PC-3 (cell line): ENCODE results near the gene TP53I13. TPM values are rescaled to one million over a fixed set of nuclear protein-coding genes. Genes with fewer than 3 reads are reported as not detected.

ENCODE experiments used
- ATAC-seq: fragments of 200-7000 bp; cut with Tn5 transposase; 2 replicates; pipeline ENCODE4 v1.9.1; 2020; ENCODE audit warnings: mild to moderate bottlenecking, moderate library complexity
- Bru-seq: library from RNA; stranded (reverse); fragments of 400-500 nt; gene quantifications from one replicate; lab custom pipeline; 2021; lab: Mats Ljungman, UMichigan
- BruChase-seq, 2 experiments: library from RNA; stranded (reverse); fragments of 400-500 nt; gene quantifications; one replicate each; lab custom pipeline; 2021; lab: Mats Ljungman, UMichigan
- BruUV-seq: library from RNA; stranded (reverse); fragments of 400-500 nt; replicated peaks from 2 replicates; lab custom pipeline; 2021; lab: Mats Ljungman, UMichigan
- CTCF ChIA-PET: fragments of 300-600 bp; sonication (Branson Sonifier 250); formaldehyde crosslinking; loops from one replicate; lab custom pipeline; 2022; ENCODE audit warnings: antibody characterized with exemption; lab: Charles Lee
- POLR2A ChIA-PET: fragments of 300-600 bp; sonication (Branson Sonifier 250); formaldehyde crosslinking; loops from one replicate; lab custom pipeline; 2022; ENCODE audit warnings: antibody characterized with exemption; ENCODE audit not compliant: unreplicated experiment; lab: Charles Lee
- DNase-seq: peaks from one replicate; pipeline ENCODE4 v3.0.0-alpha.2; 2015
- H2AFZ ChIP-seq: fragments of 300-600 bp; sonication (generic); 2 replicates; pipeline ENCODE4 v1.6.0; 2016; ENCODE audit warnings: antibody characterized with exemption, low read length
- H3F3A ChIP-seq: fragments of 300-600 bp; sonication (generic); one replicate; pipeline ENCODE4 v1.6.0; 2017; ENCODE audit warnings: antibody characterized with exemption, low read length, control low read depth, mild to moderate bottlenecking; ENCODE audit not compliant: unreplicated experiment
- H3K27ac ChIP-seq: fragments of 300-600 bp; sonication (generic); 2 replicates; pipeline ENCODE4 v1.5.1; 2016; ENCODE audit warnings: mild to moderate bottlenecking, low read length
- H3K27me3 ChIP-seq: fragments of 300-600 bp; sonication (generic); 2 replicates; pipeline ENCODE4 v1.6.1; 2016; ENCODE audit warnings: low read length, mixed read lengths
- H3K36me3 ChIP-seq: fragments of 300-600 bp; sonication (generic); 2 replicates; pipeline ENCODE4 v1.6.1; 2016; ENCODE audit warnings: low read depth, mixed run types, low read length, mixed read lengths
- H3K4me1 ChIP-seq: fragments of 300-600 bp; sonication (generic); 2 replicates; pipeline ENCODE4 v1.5.1; 2016; ENCODE audit warnings: low read length; ENCODE audit not compliant: insufficient read depth
- H3K4me2 ChIP-seq: fragments of 300-600 bp; sonication (generic); 2 replicates; pipeline ENCODE4 v1.6.0; 2016; ENCODE audit warnings: low read length
- H3K4me3 ChIP-seq: fragments of 300-600 bp; sonication (generic); 2 replicates; pipeline ENCODE4 v1.5.1; 2016; ENCODE audit warnings: mild to moderate bottlenecking, low read length, mixed read lengths
- H3K79me2 ChIP-seq: fragments of 300-600 bp; sonication (generic); 2 replicates; pipeline ENCODE4 v1.6.1; 2017; ENCODE audit warnings: low read length, mixed read lengths
- H3K9ac ChIP-seq: fragments of 300-600 bp; sonication (generic); 2 replicates; pipeline ENCODE4 v1.6.0; 2016; ENCODE audit warnings: mild to moderate bottlenecking, low read length
- H3K9me2 ChIP-seq: fragments of 300-600 bp; sonication (generic); replicated peaks from 2 replicates; pipeline ENCODE4 v1.6.1; 2016; ENCODE audit warnings: mixed run types, low read length, mixed read lengths
- H3K9me3 ChIP-seq: fragments of 300-600 bp; sonication (generic); 2 replicates; pipeline ENCODE4 v1.6.1; 2016; ENCODE audit warnings: low read length, mixed read lengths
- H4K20me1 ChIP-seq: fragments of 300-600 bp; sonication (generic); 2 replicates; pipeline ENCODE4 v1.6.1; 2016; ENCODE audit warnings: low read length, mixed read lengths
- EZH2 ChIP-seq: fragments of 300-600 bp; sonication (generic); IDR thresholded peaks from one replicate; pipeline ENCODE4 v1.6.1; 2017; ENCODE audit warnings: antibody characterized with exemption, mild to moderate bottlenecking, low read length; ENCODE audit not compliant: unreplicated experiment
- EZH2phosphoT487 ChIP-seq: fragments of 300-600 bp; sonication (generic); IDR thresholded peaks from 2 replicates; pipeline ENCODE4 v1.6.1; 2018; ENCODE audit warnings: mild to moderate bottlenecking, antibody characterized with exemption, low read length, borderline replicate concordance
- intact Hi-C: fragments of 100-400 bp; cut with micrococcal nuclease; formaldehyde crosslinking; loops from 2 replicates; pipeline ENCODE4 v1.9.0; 2023
- long read RNA-seq: library from polyadenylated mRNA; unstranded; transcript quantifications from one replicate; pipeline ENCODE4 v2.0.0, GENCODE V29; 2021; ENCODE audit not compliant: unreplicated experiment
- total RNA-seq: library from RNA; depleted of rRNA; stranded (reverse); fragments of >200 nt; gene quantifications from 2 replicates; pipeline ENCODE4 v1.2.3, GENCODE V29; 2014; rRNA removed
- TF ChIP-seq, protein P1 (sequence below): fragments of 300-600 bp; sonication (generic); conservative IDR thresholded peaks from 2 replicates; pipeline ENCODE4 v1.5.1; 2017; ENCODE audit warnings: antibody characterized with exemption, low read depth, mild to moderate bottlenecking, low read length

TP53I13 gene
- total RNA-seq (45.0 and 61.7 TPM in 2 replicates), Bru-seq, nascent RNA (percentile 55 among the genes with signal in this experiment), BruChase-seq, experiment 1, labeled RNA remaining after a 6-hour chase (percentile 72 among the genes with signal in this experiment), BruChase-seq, experiment 2, labeled RNA remaining after a 2-hour chase (percentile 66 among the genes with signal in this experiment)
- long read RNA-seq, transcript TP53I13-201 (7 exons, 1,530 nt): major isoform, 62 of 129 reads
- long read RNA-seq, transcript TP53I13-206 (1 exons, 2,468 nt): minor isoform, 5 of 129 reads
- long read RNA-seq, partial matches to known transcripts: 30 of 129 reads
- long read RNA-seq, other reads (novel, unspliced or antisense): 32 of 129 reads

DNA sequence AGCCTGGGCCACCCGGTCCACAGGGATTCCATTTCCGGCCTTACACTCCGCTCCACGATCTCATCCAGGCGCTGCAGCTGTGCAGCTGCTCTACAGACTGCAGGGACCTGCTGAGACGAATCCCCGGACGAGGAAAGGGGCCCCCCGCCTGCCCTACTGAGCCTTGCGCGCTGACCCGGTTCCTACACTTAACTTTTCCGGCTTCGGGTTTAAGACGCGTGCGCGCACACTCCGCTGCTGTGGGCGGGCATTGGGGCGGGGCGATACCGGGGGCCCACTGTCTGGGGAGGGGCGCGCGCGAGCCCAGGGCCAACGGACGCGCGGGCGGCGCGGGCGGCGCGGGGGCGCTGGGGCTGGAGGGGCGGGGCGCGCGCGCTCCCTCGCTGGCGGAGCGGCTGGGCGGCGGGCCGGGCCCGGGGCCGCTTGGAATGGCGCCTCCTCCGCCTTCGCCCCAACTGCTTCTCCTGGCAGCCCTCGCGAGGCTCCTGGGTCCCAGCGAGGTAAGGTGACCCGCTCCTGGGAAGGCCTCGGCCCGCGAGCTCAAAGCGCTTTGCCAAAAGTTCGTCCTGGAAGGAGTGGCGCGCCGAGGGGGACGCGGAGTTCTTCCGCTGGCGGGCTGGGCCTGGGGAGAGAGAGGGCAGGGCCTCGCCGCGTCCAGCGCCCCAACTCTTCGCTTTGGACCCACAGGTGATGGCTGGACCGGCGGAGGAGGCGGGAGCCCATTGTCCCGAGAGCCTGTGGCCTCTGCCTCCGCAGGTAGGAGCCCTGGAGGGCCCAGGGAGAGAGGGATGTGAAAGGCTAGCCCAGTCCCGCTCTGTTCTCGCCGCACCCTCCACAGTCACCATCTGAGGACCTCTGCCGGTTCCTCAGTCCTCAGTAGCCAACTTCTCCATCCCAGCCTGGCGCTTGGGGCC is at the start of gene TP53I13:
TSS of gene TP53I13 (plus strand) at position 371 of the 914 bp plus-strand sequence. CDS start at position 429, 58 bp downstream.
- Histone ChIP-seq H4K20me1 (no peaks in the 10 kb centered on the region), H3K4me3 (peak within 1 kb of the TSS; percentile 85), H3F3A (no peaks in the 10 kb centered on the region), H3K4me2 (peak within 1 kb of the TSS; percentile 98), H3K79me2 (no peaks in the 10 kb centered on the region), H3K9me3 (no peaks in the 10 kb centered on the region), H3K9me2 (no peaks in the 10 kb centered on the region), H3K4me1 (peaks cover 7% of the 10 kb centered on the region; the same call in 1 of the 2 replicates), H3K27ac (peak within 1 kb of the TSS; percentile 19; the same call in 1 of the 2 replicates), H3K9ac (peak within 1 kb of the TSS; percentile 57), H3K36me3 (no peaks in the 10 kb centered on the region), H3K27me3 (no peaks in the 10 kb centered on the region), H2AFZ (peak within 1 kb of the TSS; percentile 88)
- no TSS peak for BruUV-seq
- ChIA-PET POLR2A (no interaction called here), CTCF (interaction anchor here (0.9 kb wide), 1 partner anchor 13 kb away, joined by 3 read pairs; no protein-coding TSS in a partner anchor)
- peak; percentile 51 for ATAC-seq
- TF ChIP-seq, protein P1, sequence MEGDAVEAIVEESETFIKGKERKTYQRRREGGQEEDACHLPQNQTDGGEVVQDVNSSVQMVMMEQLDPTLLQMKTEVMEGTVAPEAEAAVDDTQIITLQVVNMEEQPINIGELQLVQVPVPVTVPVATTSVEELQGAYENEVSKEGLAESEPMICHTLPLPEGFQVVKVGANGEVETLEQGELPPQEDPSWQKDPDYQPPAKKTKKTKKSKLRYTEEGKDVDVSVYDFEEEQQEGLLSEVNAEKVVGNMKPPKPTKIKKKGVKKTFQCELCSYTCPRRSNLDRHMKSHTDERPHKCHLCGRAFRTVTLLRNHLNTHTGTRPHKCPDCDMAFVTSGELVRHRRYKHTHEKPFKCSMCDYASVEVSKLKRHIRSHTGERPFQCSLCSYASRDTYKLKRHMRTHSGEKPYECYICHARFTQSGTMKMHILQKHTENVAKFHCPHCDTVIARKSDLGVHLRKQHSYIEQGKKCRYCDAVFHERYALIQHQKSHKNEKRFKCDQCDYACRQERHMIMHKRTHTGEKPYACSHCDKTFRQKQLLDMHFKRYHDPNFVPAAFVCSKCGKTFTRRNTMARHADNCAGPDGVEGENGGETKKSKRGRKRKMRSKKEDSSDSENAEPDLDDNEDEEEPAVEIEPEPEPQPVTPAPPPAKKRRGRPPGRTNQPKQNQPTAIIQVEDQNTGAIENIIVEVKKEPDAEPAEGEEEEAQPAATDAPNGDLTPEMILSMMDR: no peak
- no peak for TF ChIP-seq EZH2phosphoT487
- no peak for TF ChIP-seq EZH2
- intact Hi-C loops: no loop called here
- peak; percentile 74 for DNase-seq

- Histone ChIP-seq H2AFZ (no peak overlapping the region), H3K4me2 (no peak overlapping the region), H3K4me3 (no peak overlapping the region), H3K4me1 (no peaks in the 10 kb centered on the region), H3K27me3 (no peaks in the 10 kb centered on the region), H3K36me3 (no peaks in the 10 kb centered on the region), H3K79me2 (no peaks in the 10 kb centered on the region), H3K9me3 (no peaks in the 10 kb centered on the region), H4K20me1 (no peaks in the 10 kb centered on the region), H3K9ac (no peak overlapping the region), H3F3A (no peaks in the 10 kb centered on the region), H3K9me2 (no peaks in the 10 kb centered on the region), H3K27ac (no peak overlapping the region)
- DNase-seq (no peak), ATAC-seq (no peak)
- CTCF ChIA-PET: no interaction called here
- POLR2A ChIA-PET: no interaction called here
- intact Hi-C loops: no loop called here
- TF ChIP-seq EZH2 (no peak), EZH2phosphoT487 (no peak)
- TF ChIP-seq, protein P1: no peak
- no TSS peak for BruUV-seq
These were observed 43.8 kb upstream of the TP53I13 start for GRCh38 chr17:29524692-29525091.
